H1 (cell line): ENCODE data around the gene CCDC137. TPM values are rescaled to one million over a fixed set of nuclear protein-coding genes. Genes with fewer than 3 reads are reported as not detected.

Experiments
- EZH2 ChIP-seq: fragments of 200-600 bp; sonication (generic); IDR thresholded peaks from 2 replicates; pipeline ENCODE4 v1.7.1; 2012; ENCODE audit warnings: low read depth, mild to moderate bottlenecking, moderate library complexity, low read length, inconsistent platforms; ENCODE audit not compliant: severe bottlenecking
- HDAC2 ChIP-seq, 2 experiments: fragments of 300-600 bp in 1 of 2; sonication (generic) in 1 of 2; IDR thresholded peaks; 2 replicates each; pipeline ENCODE4 v1.6.1; 2011 to 2012; ENCODE audit warnings: low read depth in 2 of 2, low read length in 2 of 2, mild to moderate bottlenecking in 2 of 2, moderate library complexity in 2 of 2, borderline replicate concordance in 1 of 2, inconsistent platforms in 1 of 2
- MAFK ChIP-seq: IDR thresholded peaks from 2 replicates; pipeline ENCODE4 v1.6.1; 2012; ENCODE audit warnings: low read depth, mild to moderate bottlenecking, improper control_type of control experiment, low read length
- RFX5 ChIP-seq: IDR thresholded peaks from 2 replicates; pipeline ENCODE4 v1.6.1; 2011; ENCODE audit warnings: low read depth, low read length, improper control_type of control experiment, borderline replicate concordance
- SAP30 ChIP-seq: fragments of 300-600 bp; sonication (generic); IDR thresholded peaks from 2 replicates; pipeline ENCODE4 v1.7.1; 2012; ENCODE audit warnings: low read length, moderate library complexity, mild to moderate bottlenecking, inconsistent platforms; ENCODE audit not compliant: insufficient read depth, insufficient replicate concordance
- SIRT6 ChIP-seq: IDR thresholded peaks from one replicate; pipeline ENCODE4 v1.7.1; 2012; ENCODE audit warnings: low read length, inconsistent platforms
- TCF12 ChIP-seq: IDR thresholded peaks from 2 replicates; pipeline ENCODE4 v1.6.1; 2011; ENCODE audit warnings: low read depth, mild to moderate bottlenecking, low read length
- polyA plus RNA-seq, 7 experiments: library from polyadenylated mRNA; depleted of rRNA in 3 of 7; stranded (reverse) in 5 of 7; unstranded in 2 of 7; fragments of >200 nt in 5 of 7; fragments of 200-250 nt in 2 of 7; gene quantifications; 1 replicate in 5 of 7; 2 replicates in 1 of 7; 4 replicates in 1 of 7; pipeline versions ENCODE4 v1.2.1 to v1.2.3, GENCODE V29; 2011 to 2013; ENCODE audit warnings: missing spikeins in 2 of 7, mixed read lengths in 2 of 7
- total RNA-seq: library from RNA; stranded (reverse); fragmentation: NEBNext Ultra II Directional; extraction: Animal tissue kit (Norgen Biotek cat#: 25700); gene quantifications from 2 replicates; pipeline ENCODE4 v1.2.1, GENCODE V29; 2021
- TF ChIP-seq, protein P1 (sequence below): fragments of 300-600 bp; sonication (generic); IDR thresholded peaks from 2 replicates; pipeline ENCODE4 v1.7.1; 2012; ENCODE audit warnings: low read length, moderate library complexity, mild to moderate bottlenecking, inconsistent platforms; ENCODE audit not compliant: insufficient replicate concordance
- TF ChIP-seq, protein P2 (sequence below): IDR thresholded peaks from 2 replicates; pipeline ENCODE4 v1.6.1; 2012; ENCODE audit warnings: inconsistent platforms

CCDC137 gene
- total and polyA plus RNA-seq, 2 of the 8 experiments (the other 6 are each of a cell fraction or from before 2014, with no cell fraction given): 17.6 to 38.6 TPM

DNA sequence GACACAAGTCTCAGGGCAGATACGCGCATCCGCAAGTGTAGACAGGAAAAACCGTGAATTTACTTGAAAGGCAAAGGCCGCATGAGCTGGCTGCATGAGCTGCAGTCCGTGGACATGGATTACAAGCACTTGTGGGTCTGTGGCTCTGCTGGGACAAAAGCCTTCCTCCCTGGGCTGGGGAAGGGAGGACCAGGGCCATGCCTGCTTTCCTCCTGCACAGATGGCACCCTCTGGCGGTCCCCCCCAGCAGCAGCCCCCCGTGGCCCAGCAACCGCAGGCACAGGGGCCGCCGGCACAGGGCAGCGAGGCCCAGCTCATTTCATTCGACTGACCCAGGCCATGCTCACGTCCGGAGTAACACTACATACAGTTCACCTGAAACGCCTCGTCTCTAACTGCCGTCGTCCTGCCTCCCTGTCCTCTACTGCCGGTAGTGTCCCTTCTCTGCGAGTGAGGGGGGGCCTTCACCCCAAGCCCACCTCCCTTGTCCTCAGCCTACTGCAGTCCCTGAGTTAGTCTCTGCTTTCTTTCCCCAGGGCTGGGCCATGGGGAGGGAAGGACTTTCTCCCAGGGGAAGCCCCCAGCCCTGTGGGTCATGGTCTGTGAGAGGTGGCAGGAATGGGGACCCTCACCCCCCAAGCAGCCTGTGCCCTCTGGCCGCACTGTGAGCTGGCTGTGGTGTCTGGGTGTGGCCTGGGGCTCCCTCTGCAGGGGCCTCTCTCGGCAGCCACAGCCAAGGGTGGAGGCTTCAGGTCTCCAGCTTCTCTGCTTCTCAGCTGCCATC is 34.9 kb downstream of the CCDC137 start (continued):
- TF ChIP-seq, protein P1, sequence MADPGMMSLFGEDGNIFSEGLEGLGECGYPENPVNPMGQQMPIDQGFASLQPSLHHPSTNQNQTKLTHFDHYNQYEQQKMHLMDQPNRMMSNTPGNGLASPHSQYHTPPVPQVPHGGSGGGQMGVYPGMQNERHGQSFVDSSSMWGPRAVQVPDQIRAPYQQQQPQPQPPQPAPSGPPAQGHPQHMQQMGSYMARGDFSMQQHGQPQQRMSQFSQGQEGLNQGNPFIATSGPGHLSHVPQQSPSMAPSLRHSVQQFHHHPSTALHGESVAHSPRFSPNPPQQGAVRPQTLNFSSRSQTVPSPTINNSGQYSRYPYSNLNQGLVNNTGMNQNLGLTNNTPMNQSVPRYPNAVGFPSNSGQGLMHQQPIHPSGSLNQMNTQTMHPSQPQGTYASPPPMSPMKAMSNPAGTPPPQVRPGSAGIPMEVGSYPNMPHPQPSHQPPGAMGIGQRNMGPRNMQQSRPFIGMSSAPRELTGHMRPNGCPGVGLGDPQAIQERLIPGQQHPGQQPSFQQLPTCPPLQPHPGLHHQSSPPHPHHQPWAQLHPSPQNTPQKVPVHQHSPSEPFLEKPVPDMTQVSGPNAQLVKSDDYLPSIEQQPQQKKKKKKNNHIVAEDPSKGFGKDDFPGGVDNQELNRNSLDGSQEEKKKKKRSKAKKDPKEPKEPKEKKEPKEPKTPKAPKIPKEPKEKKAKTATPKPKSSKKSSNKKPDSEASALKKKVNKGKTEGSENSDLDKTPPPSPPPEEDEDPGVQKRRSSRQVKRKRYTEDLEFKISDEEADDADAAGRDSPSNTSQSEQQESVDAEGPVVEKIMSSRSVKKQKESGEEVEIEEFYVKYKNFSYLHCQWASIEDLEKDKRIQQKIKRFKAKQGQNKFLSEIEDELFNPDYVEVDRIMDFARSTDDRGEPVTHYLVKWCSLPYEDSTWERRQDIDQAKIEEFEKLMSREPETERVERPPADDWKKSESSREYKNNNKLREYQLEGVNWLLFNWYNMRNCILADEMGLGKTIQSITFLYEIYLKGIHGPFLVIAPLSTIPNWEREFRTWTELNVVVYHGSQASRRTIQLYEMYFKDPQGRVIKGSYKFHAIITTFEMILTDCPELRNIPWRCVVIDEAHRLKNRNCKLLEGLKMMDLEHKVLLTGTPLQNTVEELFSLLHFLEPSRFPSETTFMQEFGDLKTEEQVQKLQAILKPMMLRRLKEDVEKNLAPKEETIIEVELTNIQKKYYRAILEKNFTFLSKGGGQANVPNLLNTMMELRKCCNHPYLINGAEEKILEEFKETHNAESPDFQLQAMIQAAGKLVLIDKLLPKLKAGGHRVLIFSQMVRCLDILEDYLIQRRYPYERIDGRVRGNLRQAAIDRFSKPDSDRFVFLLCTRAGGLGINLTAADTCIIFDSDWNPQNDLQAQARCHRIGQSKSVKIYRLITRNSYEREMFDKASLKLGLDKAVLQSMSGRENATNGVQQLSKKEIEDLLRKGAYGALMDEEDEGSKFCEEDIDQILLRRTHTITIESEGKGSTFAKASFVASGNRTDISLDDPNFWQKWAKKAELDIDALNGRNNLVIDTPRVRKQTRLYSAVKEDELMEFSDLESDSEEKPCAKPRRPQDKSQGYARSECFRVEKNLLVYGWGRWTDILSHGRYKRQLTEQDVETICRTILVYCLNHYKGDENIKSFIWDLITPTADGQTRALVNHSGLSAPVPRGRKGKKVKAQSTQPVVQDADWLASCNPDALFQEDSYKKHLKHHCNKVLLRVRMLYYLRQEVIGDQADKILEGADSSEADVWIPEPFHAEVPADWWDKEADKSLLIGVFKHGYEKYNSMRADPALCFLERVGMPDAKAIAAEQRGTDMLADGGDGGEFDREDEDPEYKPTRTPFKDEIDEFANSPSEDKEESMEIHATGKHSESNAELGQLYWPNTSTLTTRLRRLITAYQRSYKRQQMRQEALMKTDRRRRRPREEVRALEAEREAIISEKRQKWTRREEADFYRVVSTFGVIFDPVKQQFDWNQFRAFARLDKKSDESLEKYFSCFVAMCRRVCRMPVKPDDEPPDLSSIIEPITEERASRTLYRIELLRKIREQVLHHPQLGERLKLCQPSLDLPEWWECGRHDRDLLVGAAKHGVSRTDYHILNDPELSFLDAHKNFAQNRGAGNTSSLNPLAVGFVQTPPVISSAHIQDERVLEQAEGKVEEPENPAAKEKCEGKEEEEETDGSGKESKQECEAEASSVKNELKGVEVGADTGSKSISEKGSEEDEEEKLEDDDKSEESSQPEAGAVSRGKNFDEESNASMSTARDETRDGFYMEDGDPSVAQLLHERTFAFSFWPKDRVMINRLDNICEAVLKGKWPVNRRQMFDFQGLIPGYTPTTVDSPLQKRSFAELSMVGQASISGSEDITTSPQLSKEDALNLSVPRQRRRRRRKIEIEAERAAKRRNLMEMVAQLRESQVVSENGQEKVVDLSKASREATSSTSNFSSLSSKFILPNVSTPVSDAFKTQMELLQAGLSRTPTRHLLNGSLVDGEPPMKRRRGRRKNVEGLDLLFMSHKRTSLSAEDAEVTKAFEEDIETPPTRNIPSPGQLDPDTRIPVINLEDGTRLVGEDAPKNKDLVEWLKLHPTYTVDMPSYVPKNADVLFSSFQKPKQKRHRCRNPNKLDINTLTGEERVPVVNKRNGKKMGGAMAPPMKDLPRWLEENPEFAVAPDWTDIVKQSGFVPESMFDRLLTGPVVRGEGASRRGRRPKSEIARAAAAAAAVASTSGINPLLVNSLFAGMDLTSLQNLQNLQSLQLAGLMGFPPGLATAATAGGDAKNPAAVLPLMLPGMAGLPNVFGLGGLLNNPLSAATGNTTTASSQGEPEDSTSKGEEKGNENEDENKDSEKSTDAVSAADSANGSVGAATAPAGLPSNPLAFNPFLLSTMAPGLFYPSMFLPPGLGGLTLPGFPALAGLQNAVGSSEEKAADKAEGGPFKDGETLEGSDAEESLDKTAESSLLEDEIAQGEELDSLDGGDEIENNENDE: no peak
- no peak for TF ChIP-seq MAFK
- TF ChIP-seq EZH2: no peak
- TF ChIP-seq, protein P2, sequence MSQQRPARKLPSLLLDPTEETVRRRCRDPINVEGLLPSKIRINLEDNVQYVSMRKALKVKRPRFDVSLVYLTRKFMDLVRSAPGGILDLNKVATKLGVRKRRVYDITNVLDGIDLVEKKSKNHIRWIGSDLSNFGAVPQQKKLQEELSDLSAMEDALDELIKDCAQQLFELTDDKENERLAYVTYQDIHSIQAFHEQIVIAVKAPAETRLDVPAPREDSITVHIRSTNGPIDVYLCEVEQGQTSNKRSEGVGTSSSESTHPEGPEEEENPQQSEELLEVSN: no peak
- TF ChIP-seq HDAC2 (IDR thresholded peaks at IDR 0.05; ENCODE audit: borderline replicate concordance in 1 of 2, low read depth in 2 of 2, low read length in 2 of 2): no peak
- TF ChIP-seq TCF12: no peak
- no peak for TF ChIP-seq SAP30
- no peak for TF ChIP-seq SIRT6
- TF ChIP-seq RFX5: no peak
